Prostate gland (tissue), 2 donors: ENCODE data around the gene TSPY1. TPM values are rescaled to one million over a fixed set of nuclear protein-coding genes. Genes with fewer than 3 reads are reported as not detected.
"Not testable (repeated sequence)": the region's sequence is repeated elsewhere in the genome, so short reads cannot be mapped to it uniquely, and the experiment has no call there.

Experiments used
- DNase-seq: peaks from one replicate; pipeline ENCODE4 v3.0.0-alpha.2; 2019; ENCODE audit warnings: low spot score
- H3K27ac ChIP-seq, 2 donors: fragments of 200-600 bp; sonication (generic); 2 replicates each; pipeline ENCODE4 v1.5.1; 2017 to 2019
- H3K27me3 ChIP-seq: fragments of 200-600 bp; sonication (generic); replicated peaks from 2 replicates; pipeline ENCODE4 v1.5.1; 2019; ENCODE audit not compliant: insufficient read depth
- H3K36me3 ChIP-seq, 2 donors: fragments of 200-600 bp; sonication (generic); 1 replicate in 1 of 2; 2 replicates in 1 of 2; pipeline versions ENCODE4 v1.5.1 to v1.8.1; 2017 to 2019
- H3K4me1 ChIP-seq: fragments of 200-600 bp; sonication (generic); replicated peaks from 2 replicates; pipeline ENCODE4 v1.5.1; 2019
- H3K4me3 ChIP-seq, 2 donors: fragments of 200-600 bp; sonication (generic); 2 replicates each; pipeline ENCODE4 v1.5.1; 2017 to 2019
- H3K9me3 ChIP-seq: fragments of 200-600 bp; sonication (generic); 2 replicates; pipeline ENCODE4 v1.5.1; 2017
- WGBS: methylation state at CpG from one replicate; pipeline ENCODE4 v1.1.5; 2018; 5-methylcytosine and 5-hydroxymethylcytosine counted together
- intact Hi-C: fragments of 100-400 bp; cut with DNase I; formaldehyde crosslinking; loops from one replicate; pipeline ENCODE4 v1.14.2; 2022
- total RNA-seq, 2 donors: library from RNA; depleted of rRNA; stranded (reverse); fragments of >200 nt; gene quantifications; one replicate each; pipeline ENCODE4 v1.1.0, GENCODE V29; 2016

Gene TSPY1
- not detected for total RNA-seq

- H3K9me3 ChIP-seq, intact Hi-C loops, DNase-seq, H3K36me3 ChIP-seq, H3K4me1 ChIP-seq, H3K4me3 ChIP-seq, H3K27me3 ChIP-seq, H3K27ac ChIP-seq: not testable (repeated sequence)
- 93% methylated on average over 8 of the region's 25 CpGs for WGBS
These were observed at the start of gene TSPY1 for GRCh38 chrY:9466655-9467054. Gene TSPY1 (plus strand): TSS chrY:9466955. CDS start chrY:9467001, 46 bp downstream.

DNA sequence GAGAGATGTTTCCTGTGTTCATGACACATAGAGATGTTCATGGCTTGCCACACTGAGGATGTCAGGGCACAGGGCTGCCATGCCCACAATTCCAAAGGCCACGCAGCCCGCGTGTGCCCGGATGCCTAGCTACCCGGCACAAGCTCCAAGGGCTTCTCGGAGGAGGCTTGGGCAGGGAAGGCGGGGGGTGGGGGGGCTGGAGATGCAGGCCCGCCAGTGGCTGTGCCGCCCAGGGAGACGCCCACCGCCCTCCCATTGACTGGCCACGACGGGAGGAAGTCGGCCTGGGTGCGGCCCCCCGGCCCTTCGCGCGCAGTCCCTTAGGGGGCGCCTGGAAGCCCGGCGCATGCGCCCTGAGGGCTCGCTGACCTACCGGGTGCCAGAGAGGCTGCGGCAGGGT is 20.2 kb downstream of the TSPY1 start, which contains the start of gene TSPY9:
Gene TSPY9 (plus strand): TSS at position 301 of the 400 bp plus-strand sequence. CDS start 46 bp downstream, at position 347.
- not testable (repeated sequence) for H3K27ac ChIP-seq
- no CpG with 5 or more reads among the region's 26 CpGs for WGBS

GRCh38 chrY:9504396-9504795 is 37.6 kb downstream of the TSPY1 start:
- H3K4me1 ChIP-seq, H3K27me3 ChIP-seq, DNase-seq, intact Hi-C loops, H3K4me3 ChIP-seq, H3K27ac ChIP-seq, H3K9me3 ChIP-seq, H3K36me3 ChIP-seq: not testable (repeated sequence)
- WGBS, result 61% methylated on average over 2 of the region's 6 CpGs

More for the DNA sequence above, 20.2 kb downstream of the TSPY1 start, which contains the start of gene TSPY9:
- H3K36me3 ChIP-seq, DNase-seq, intact Hi-C loops, H3K4me3 ChIP-seq, H3K9me3 ChIP-seq, H3K27me3 ChIP-seq, H3K4me1 ChIP-seq: not testable (repeated sequence)

DNA sequence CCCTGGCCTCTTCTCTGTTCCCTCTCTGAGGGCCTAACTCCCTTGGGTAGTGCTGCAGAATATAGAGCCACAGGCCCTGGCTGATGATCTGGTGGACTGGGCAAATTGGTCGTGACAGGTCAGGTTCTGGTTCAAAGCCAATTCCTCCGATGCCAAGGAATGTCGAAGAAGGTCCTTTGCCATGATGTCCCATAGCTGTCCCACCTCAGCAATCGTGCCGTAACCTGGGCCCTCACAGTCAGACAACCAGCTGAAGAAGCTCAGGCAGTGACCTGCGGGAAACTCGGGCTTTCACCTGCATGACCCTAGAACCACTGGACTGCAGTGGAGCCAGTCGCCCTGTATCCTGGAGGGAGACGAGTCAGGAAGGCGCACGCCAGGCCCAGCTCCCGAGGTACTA is 49.5 kb downstream of the TSPY1 start:
- H3K27me3 ChIP-seq, H3K4me3 ChIP-seq, H3K27ac ChIP-seq, intact Hi-C loops, H3K36me3 ChIP-seq, DNase-seq, H3K4me1 ChIP-seq, H3K9me3 ChIP-seq: not testable (repeated sequence)
- 94% methylated on average over 6 of the region's 12 CpGs for WGBS

Other genes starting within 250 kb of the TSPY1 start
- gene TSPY4, start 129.5 kb upstream of the TSPY1 start, total RNA-seq, result not detected
- gene TSPY8, start 109.2 kb upstream of the TSPY1 start, total RNA-seq, result not detected
- 1 to 10 TPM in 1 of 2 donors, not detected in 1; 3.0 TPM for gene TSPY3, start 68.5 kb upstream of the TSPY1 start, total RNA-seq
- 1 to 10 TPM in 1 of 2 donors, not detected in 1; 3.6 TPM for gene TSPY9, start 20.3 kb downstream of the TSPY1 start, total RNA-seq
- gene TSPY10, start 60.9 kb downstream of the TSPY1 start, total RNA-seq, result 1 to 10 TPM in 1 of 2 donors, not detected in 1; 1.2 TPM